ENCODE results near the gene PIP4K2B. TPM values are rescaled to one million over a fixed set of nuclear protein-coding genes. Genes with fewer than 3 reads are reported as not detected.

Gene PIP4K2B
- total and polyA plus RNA-seq, 9 of the 15 experiments (the other 6 are each of a cell fraction or from before 2014, with no cell fraction given): 3.7 to 29.9 (median 23.0) TPM

DNA sequence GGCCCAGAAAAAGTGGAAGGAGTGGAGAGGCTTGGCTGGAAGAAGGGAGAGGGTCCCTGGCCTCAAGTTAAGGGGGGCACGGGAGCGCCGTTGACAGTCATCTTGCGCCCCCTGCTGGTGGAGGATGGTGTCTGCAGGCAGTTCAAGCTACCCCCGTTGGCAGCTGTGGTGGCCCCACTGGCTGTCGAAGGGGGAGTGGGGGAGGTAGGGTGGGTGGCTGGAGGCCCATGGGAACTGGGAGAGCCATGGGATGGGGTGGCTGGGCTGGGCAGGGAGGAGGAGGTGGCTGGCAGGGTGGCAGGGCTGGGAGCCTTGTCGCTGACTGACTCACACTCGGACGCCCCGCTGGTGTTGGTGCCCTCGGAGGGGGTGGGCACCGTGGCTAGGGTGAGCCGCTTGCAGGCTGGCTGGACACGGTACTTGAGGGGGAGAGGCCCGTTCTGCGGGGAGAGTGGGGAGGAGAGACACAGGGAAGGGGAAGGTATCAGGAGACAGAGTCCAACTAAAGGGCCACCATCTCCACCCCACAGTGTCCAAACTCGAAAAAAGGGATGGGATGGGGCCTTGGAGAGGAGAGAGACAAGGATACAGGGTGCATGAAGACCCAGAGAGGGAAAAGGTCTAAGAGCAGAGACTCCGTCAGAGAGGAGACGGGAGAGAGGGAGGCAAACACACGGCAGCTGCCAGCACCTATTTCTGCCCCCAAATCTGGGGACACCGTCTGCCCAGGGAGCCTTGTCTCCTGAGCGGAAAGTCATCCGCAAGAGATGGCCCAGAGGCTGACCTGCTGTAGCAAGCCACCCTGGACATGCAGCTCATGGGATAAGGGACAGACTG, 64.0 kb downstream of the PIP4K2B start (continued):
- TF ChIP-seq ZC3H11A (IDR thresholded peaks at IDR 0.05; ENCODE audit: low read depth, low read length) (no peak), ZNF717 (CRISPR knock-in tag; IDR thresholded peaks at IDR 0.05) (no peak), MCM2 (IDR thresholded peaks at IDR 0.05; ENCODE audit: low read depth) (no peak), FOXK2 (conservative IDR thresholded peaks at IDR 0.05 in 1 of 2, IDR thresholded peaks at IDR 0.05 in 1 of 2; ENCODE audit: low read depth in 2 of 2) (no peak), PHB (CRISPR knock-in tag; IDR thresholded peaks at IDR 0.05) (no peak), ARID2 (IDR thresholded peaks at IDR 0.05) (peak; percentile 89), SMARCC2 (IDR thresholded peaks at IDR 0.05; ENCODE audit: low read depth) (no peak), PURB (CRISPR knock-in tag; IDR thresholded peaks at IDR 0.05; ENCODE audit: low read depth) (no peak), TEAD2 (tag; IDR thresholded peaks at IDR 0.05) (no peak), PYGO2 (tag; IDR thresholded peaks at IDR 0.05) (no peak), FIP1L1 (IDR thresholded peaks at IDR 0.05; ENCODE audit: low read depth, low read length, poor library complexity, severe bottlenecking) (peak; percentile 36), ZNF644 (tag; IDR thresholded peaks at IDR 0.05; ENCODE audit: low read depth) (no peak)
- TF ChIP-seq, protein P1, sequence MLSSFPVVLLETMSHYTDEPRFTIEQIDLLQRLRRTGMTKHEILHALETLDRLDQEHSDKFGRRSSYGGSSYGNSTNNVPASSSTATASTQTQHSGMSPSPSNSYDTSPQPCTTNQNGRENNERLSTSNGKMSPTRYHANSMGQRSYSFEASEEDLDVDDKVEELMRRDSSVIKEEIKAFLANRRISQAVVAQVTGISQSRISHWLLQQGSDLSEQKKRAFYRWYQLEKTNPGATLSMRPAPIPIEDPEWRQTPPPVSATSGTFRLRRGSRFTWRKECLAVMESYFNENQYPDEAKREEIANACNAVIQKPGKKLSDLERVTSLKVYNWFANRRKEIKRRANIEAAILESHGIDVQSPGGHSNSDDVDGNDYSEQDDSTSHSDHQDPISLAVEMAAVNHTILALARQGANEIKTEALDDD (IDR thresholded peaks at IDR 0.05): no peak
- TF ChIP-seq, protein P2, sequence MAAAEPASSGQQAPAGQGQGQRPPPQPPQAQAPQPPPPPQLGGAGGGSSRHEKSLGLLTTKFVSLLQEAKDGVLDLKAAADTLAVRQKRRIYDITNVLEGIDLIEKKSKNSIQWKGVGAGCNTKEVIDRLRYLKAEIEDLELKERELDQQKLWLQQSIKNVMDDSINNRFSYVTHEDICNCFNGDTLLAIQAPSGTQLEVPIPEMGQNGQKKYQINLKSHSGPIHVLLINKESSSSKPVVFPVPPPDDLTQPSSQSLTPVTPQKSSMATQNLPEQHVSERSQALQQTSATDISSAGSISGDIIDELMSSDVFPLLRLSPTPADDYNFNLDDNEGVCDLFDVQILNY (CRISPR knock-in tag; IDR thresholded peaks at IDR 0.05): no peak
- TF ChIP-seq, protein P3, sequence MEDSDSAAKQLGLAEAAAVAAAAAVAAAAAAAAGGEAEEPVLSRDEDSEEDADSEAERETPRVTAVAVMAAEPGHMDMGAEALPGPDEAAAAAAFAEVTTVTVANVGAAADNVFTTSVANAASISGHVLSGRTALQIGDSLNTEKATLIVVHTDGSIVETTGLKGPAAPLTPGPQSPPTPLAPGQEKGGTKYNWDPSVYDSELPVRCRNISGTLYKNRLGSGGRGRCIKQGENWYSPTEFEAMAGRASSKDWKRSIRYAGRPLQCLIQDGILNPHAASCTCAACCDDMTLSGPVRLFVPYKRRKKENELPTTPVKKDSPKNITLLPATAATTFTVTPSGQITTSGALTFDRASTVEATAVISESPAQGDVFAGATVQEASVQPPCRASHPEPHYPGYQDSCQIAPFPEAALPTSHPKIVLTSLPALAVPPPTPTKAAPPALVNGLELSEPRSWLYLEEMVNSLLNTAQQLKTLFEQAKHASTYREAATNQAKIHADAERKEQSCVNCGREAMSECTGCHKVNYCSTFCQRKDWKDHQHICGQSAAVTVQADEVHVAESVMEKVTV (CRISPR knock-in tag; IDR thresholded peaks at IDR 0.05): peak; percentile 59; the same call in 1 of the 2 replicates
- TF ChIP-seq, protein P4, sequence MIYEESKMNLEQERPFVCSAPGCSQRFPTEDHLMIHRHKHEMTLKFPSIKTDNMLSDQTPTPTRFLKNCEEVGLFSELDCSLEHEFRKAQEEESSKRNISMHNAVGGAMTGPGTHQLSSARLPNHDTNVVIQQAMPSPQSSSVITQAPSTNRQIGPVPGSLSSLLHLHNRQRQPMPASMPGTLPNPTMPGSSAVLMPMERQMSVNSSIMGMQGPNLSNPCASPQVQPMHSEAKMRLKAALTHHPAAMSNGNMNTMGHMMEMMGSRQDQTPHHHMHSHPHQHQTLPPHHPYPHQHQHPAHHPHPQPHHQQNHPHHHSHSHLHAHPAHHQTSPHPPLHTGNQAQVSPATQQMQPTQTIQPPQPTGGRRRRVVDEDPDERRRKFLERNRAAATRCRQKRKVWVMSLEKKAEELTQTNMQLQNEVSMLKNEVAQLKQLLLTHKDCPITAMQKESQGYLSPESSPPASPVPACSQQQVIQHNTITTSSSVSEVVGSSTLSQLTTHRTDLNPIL (CRISPR knock-in tag; IDR thresholded peaks at IDR 0.05): no peak
- TF ChIP-seq, protein P5, sequence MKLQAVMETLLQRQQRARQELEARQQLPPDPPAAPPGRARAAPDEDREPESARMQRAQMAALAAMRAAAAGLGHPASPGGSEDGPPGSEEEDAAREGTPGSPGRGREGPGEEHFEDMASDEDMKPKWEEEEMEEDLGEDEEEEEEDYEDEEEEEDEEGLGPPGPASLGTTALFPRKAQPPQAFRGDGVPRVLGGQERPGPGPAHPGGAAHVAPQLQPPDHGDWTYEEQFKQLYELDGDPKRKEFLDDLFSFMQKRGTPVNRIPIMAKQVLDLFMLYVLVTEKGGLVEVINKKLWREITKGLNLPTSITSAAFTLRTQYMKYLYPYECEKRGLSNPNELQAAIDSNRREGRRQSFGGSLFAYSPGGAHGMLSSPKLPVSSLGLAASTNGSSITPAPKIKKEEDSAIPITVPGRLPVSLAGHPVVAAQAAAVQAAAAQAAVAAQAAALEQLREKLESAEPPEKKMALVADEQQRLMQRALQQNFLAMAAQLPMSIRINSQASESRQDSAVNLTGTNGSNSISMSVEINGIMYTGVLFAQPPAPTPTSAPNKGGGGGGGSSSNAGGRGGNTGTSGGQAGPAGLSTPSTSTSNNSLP (IDR thresholded peaks at IDR 0.05; ENCODE audit: borderline replicate concordance, low read depth, low read length): no peak
- TF ChIP-seq, protein P6, sequence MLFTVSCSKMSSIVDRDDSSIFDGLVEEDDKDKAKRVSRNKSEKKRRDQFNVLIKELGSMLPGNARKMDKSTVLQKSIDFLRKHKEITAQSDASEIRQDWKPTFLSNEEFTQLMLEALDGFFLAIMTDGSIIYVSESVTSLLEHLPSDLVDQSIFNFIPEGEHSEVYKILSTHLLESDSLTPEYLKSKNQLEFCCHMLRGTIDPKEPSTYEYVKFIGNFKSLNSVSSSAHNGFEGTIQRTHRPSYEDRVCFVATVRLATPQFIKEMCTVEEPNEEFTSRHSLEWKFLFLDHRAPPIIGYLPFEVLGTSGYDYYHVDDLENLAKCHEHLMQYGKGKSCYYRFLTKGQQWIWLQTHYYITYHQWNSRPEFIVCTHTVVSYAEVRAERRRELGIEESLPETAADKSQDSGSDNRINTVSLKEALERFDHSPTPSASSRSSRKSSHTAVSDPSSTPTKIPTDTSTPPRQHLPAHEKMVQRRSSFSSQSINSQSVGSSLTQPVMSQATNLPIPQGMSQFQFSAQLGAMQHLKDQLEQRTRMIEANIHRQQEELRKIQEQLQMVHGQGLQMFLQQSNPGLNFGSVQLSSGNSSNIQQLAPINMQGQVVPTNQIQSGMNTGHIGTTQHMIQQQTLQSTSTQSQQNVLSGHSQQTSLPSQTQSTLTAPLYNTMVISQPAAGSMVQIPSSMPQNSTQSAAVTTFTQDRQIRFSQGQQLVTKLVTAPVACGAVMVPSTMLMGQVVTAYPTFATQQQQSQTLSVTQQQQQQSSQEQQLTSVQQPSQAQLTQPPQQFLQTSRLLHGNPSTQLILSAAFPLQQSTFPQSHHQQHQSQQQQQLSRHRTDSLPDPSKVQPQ (CRISPR knock-in tag; IDR thresholded peaks at IDR 0.05; ENCODE audit: borderline replicate concordance): no peak
